Measurements from ENCODE around the gene CCDC122. TPM values are rescaled to one million over a fixed set of nuclear protein-coding genes. Genes with fewer than 3 reads are reported as not detected.

CCDC122 gene
- total RNA-seq, 2 donors from 2014 or later: 1.3 to 1.4 TPM

DNA sequence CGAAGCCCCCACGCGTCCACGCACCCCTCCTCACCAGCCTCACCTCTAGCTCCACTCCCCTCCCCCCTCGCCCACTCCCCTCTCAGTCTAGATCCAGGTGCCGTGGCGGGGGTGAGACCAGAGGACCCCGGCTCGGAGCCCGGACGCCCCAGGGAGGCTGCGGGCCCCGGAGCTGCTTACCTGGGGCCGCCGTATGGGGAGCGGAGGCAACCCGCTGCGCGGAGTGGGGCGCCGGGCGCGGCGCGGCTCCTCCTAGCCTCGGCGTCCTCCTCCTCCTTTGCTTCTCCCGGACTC is 93.1 kb downstream of the CCDC122 start:
- ATAC-seq: peak; percentile 36
- DNase-seq: no peak
- Mint-ChIP-seq H3K4me1 (peaks cover 3% of the 10 kb centered on the region), H3K36me3 (ENCODE audit: low read depth) (no peaks in the 10 kb centered on the region), H3K27me3 (peaks cover 38% of the 10 kb centered on the region), H3K27ac (no peak overlapping the region), H3K4me3 (peak overlapping the region; percentile 89)
- no peaks in the 10 kb centered on the region for H3K9me3 ChIP-seq (ENCODE audit: control insufficient read depth, low read length, poor library complexity, severe bottlenecking)

Other genes starting within 250 kb of the CCDC122 start
- not detected for gene ENOX1, start 92.8 kb downstream of the CCDC122 start, total RNA-seq
- gene LACC1, start 164 bp upstream of the CCDC122 start, total RNA-seq: 1 to 10 TPM; 3.1 to 4.0 TPM

Measured in T-helper 17 cell (primary cell).